ENCODE results near the gene SSTR3. TPM values are rescaled to one million over a fixed set of nuclear protein-coding genes. Genes with fewer than 3 reads are reported as not detected.

Gene SSTR3
- total RNA-seq, 1 donor from 2014 or later, result not detected

- no peaks in the 10 kb centered on the region for H3K4me1 ChIP-seq
- no peak overlapping the region for H3K27ac ChIP-seq
- H3K36me3 ChIP-seq, result no peaks in the 10 kb centered on the region
- H3K27me3 ChIP-seq, result no peaks in the 10 kb centered on the region
- H3K9me3 ChIP-seq, result no peaks in the 10 kb centered on the region
- no peak for DNase-seq (ENCODE audit: extremely low spot score in 2 of 2)
- intact Hi-C loops (cut with DNase I), result no loop called here
- TF ChIP-seq POLR2A (IDR thresholded peaks at IDR 0.05), result no peak
- TF ChIP-seq, protein P1, sequence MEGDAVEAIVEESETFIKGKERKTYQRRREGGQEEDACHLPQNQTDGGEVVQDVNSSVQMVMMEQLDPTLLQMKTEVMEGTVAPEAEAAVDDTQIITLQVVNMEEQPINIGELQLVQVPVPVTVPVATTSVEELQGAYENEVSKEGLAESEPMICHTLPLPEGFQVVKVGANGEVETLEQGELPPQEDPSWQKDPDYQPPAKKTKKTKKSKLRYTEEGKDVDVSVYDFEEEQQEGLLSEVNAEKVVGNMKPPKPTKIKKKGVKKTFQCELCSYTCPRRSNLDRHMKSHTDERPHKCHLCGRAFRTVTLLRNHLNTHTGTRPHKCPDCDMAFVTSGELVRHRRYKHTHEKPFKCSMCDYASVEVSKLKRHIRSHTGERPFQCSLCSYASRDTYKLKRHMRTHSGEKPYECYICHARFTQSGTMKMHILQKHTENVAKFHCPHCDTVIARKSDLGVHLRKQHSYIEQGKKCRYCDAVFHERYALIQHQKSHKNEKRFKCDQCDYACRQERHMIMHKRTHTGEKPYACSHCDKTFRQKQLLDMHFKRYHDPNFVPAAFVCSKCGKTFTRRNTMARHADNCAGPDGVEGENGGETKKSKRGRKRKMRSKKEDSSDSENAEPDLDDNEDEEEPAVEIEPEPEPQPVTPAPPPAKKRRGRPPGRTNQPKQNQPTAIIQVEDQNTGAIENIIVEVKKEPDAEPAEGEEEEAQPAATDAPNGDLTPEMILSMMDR (IDR thresholded peaks at IDR 0.05), result no peak
- no peak for TF ChIP-seq POLR2AphosphoS5 (IDR thresholded peaks at IDR 0.05; ENCODE audit: insufficient read depth in 1 of 2, low read depth in 1 of 2)
- H3K4me3 ChIP-seq, result no peak overlapping the region
Measured at GRCh38 chr22:37154925-37155712, 57.2 kb downstream of the SSTR3 start.

Small RNA genes lying within 50 kb of the gene (small RNA-seq; reads per million reads assigned to genes)
- gene Z82188.1, result not detected

Other genes starting within 250 kb of the SSTR3 start
- 50.8 TPM for gene TST, start 193.0 kb downstream of the SSTR3 start, total RNA-seq
- 126 TPM for gene MPST, start 192.7 kb downstream of the SSTR3 start, total RNA-seq
- 27.5 TPM for gene KCTD17, start 160.7 kb downstream of the SSTR3 start, total RNA-seq
- gene TMPRSS6, start 102.8 kb downstream of the SSTR3 start, total RNA-seq, result not detected
- gene IL2RB, start 62.6 kb downstream of the SSTR3 start, total RNA-seq, result 3.7 TPM
- 4.9 TPM for gene C1QTNF6, start 24.2 kb downstream of the SSTR3 start, total RNA-seq
- gene RAC2, start 31.8 kb upstream of the SSTR3 start, total RNA-seq, result 15.7 TPM
- gene CYTH4, start 70.0 kb upstream of the SSTR3 start, total RNA-seq, result 16.2 TPM
- gene ELFN2, start 215.0 kb upstream of the SSTR3 start, total RNA-seq, result not detected